ENCODE results near the gene CCND1.
"Not testable (repeated sequence)": the region's sequence is repeated elsewhere in the genome, so short reads cannot be mapped to it uniquely, and the experiment has no call there.

The CCND1 gene

GRCh38 chr11:69666752-69667536 lies 26.0 kb downstream of the CCND1 start:
- DNase-seq (ENCODE audit: low read depth), result no peak

- no peak for DNase-seq (ENCODE audit: low read depth)
Observed at GRCh38 chr11:69667619-69668604, 27.0 kb downstream of the CCND1 start.

GRCh38 chr11:69669486-69669885 lies 28.5 kb downstream of the CCND1 start:
- DNase-seq (ENCODE audit: low read depth), result no peak

- peak; percentile 81 for DNase-seq (ENCODE audit: low read depth)
Observed at GRCh38 chr11:69670158-69670845, 29.3 kb downstream of the CCND1 start.

GRCh38 chr11:69671734-69672465 lies 30.9 kb downstream of the CCND1 start:
- no peak for DNase-seq (ENCODE audit: low read depth)

- peak; percentile 73 for DNase-seq (ENCODE audit: low read depth)
Observed at GRCh38 chr11:69674267-69674885, 33.4 kb downstream of the CCND1 start.

- peak; percentile 94 for DNase-seq (ENCODE audit: low read depth)
Observed at GRCh38 chr11:69674886-69675714, 34.1 kb downstream of the CCND1 start, which contains the start of gene LTO1. Gene LTO1 (minus strand): TSS chr11:69675353. CDS start chr11:69675239, 114 bp downstream.

GRCh38 chr11:69677749-69678148 lies 36.8 kb downstream of the CCND1 start:
- no peak for DNase-seq (ENCODE audit: low read depth)

- no peak for DNase-seq (ENCODE audit: low read depth)
Observed at GRCh38 chr11:69680688-69681087, 39.7 kb downstream of the CCND1 start.

- no peak for DNase-seq (ENCODE audit: low read depth)
Observed at GRCh38 chr11:69682221-69682620, 41.3 kb downstream of the CCND1 start.

GRCh38 chr11:69682681-69683326 lies 41.8 kb downstream of the CCND1 start:
- no peak for DNase-seq (ENCODE audit: low read depth)

GRCh38 chr11:69683764-69684333 lies 42.9 kb downstream of the CCND1 start:
- DNase-seq (ENCODE audit: low read depth), result no peak

- DNase-seq (ENCODE audit: low read depth), result no peak
Observed at GRCh38 chr11:69684651-69685050, 43.7 kb downstream of the CCND1 start.

GRCh38 chr11:69685348-69685747 lies 44.4 kb downstream of the CCND1 start:
- DNase-seq (ENCODE audit: low read depth), result no peak

- DNase-seq (ENCODE audit: low read depth), result no peak
Observed at GRCh38 chr11:69686452-69686851, 45.5 kb downstream of the CCND1 start.

GRCh38 chr11:69686856-69687255 lies 45.9 kb downstream of the CCND1 start:
- DNase-seq (ENCODE audit: low read depth), result no peak

- DNase-seq (ENCODE audit: low read depth), result not testable (repeated sequence)
Observed at GRCh38 chr11:69687969-69688771, 47.2 kb downstream of the CCND1 start.

Measured in fibroblast of gingiva (primary cell).